ENCODE data around the gene UBTD2. TPM values are rescaled to one million over a fixed set of nuclear protein-coding genes. Genes with fewer than 3 reads are reported as not detected.
A peak's percentile ranks its signal among the peaks of the same experiment; 100 is the strongest.

UBTD2 gene
- total and polyA plus RNA-seq, 2 donors (not counting 1 experiment from before 2014, with no cell fraction given) = 24.9 to 29.8 TPM

- H3K79me2 ChIP-seq (ENCODE audit: control insufficient read depth, insufficient read depth, low read length) = peaks cover 9% of the 10 kb centered on the region
- H3K27ac ChIP-seq (ENCODE audit: insufficient read depth, low read length) = peak overlapping the region; percentile 20
- TF ChIP-seq, protein P1, sequence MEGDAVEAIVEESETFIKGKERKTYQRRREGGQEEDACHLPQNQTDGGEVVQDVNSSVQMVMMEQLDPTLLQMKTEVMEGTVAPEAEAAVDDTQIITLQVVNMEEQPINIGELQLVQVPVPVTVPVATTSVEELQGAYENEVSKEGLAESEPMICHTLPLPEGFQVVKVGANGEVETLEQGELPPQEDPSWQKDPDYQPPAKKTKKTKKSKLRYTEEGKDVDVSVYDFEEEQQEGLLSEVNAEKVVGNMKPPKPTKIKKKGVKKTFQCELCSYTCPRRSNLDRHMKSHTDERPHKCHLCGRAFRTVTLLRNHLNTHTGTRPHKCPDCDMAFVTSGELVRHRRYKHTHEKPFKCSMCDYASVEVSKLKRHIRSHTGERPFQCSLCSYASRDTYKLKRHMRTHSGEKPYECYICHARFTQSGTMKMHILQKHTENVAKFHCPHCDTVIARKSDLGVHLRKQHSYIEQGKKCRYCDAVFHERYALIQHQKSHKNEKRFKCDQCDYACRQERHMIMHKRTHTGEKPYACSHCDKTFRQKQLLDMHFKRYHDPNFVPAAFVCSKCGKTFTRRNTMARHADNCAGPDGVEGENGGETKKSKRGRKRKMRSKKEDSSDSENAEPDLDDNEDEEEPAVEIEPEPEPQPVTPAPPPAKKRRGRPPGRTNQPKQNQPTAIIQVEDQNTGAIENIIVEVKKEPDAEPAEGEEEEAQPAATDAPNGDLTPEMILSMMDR (conservative IDR thresholded peaks at IDR 0.05 in 1 of 2, IDR thresholded peaks at IDR 0.05 in 1 of 2; ENCODE audit: low read depth in 1 of 2, low read length in 2 of 2) = no peak
- TF ChIP-seq EZH2 (IDR thresholded peaks at IDR 0.05; ENCODE audit: low read length, missing control alignments) = no peak
- peak in 1 of 2 donors; percentile 68 for DNase-seq (ENCODE audit: low read depth in 2 of 2)
- no peaks in the 10 kb centered on the region for H3K36me3 ChIP-seq (ENCODE audit: control insufficient read depth, insufficient read depth, low read length)
- no peak overlapping the region for H3K9ac ChIP-seq (ENCODE audit: insufficient read depth, low read length)
- H4K20me1 ChIP-seq (ENCODE audit: control insufficient read depth, extremely low read depth, insufficient read depth, low read length) = no peaks in the 10 kb centered on the region
- peak overlapping the region; percentile 80 for H3K4me2 ChIP-seq (ENCODE audit: extremely low read depth, insufficient read depth, low read length)
- no peak overlapping the region for H3K4me3 ChIP-seq (replicated peaks in 1 of 4; ENCODE audit: control extremely low read depth in 1 of 4, insufficient read depth in 1 of 4, low read depth in 3 of 4, low read length in 4 of 4)
- H2AFZ ChIP-seq (ENCODE audit: low read length) = no peak overlapping the region
- no peaks in the 10 kb centered on the region for H3K27me3 ChIP-seq (ENCODE audit: control insufficient read depth, insufficient read depth, low read length)
- H3K4me1 ChIP-seq (ENCODE audit: control insufficient read depth, extremely low read depth, insufficient read depth, low read length) = peaks cover 14% of the 10 kb centered on the region
- no peaks in the 10 kb centered on the region for H3K9me3 ChIP-seq (ENCODE audit: control insufficient read depth, insufficient read depth, low read depth, low read length)
These were observed 115.7 kb downstream of the UBTD2 start for GRCh38 chr5:172167895-172168294.

DNA sequence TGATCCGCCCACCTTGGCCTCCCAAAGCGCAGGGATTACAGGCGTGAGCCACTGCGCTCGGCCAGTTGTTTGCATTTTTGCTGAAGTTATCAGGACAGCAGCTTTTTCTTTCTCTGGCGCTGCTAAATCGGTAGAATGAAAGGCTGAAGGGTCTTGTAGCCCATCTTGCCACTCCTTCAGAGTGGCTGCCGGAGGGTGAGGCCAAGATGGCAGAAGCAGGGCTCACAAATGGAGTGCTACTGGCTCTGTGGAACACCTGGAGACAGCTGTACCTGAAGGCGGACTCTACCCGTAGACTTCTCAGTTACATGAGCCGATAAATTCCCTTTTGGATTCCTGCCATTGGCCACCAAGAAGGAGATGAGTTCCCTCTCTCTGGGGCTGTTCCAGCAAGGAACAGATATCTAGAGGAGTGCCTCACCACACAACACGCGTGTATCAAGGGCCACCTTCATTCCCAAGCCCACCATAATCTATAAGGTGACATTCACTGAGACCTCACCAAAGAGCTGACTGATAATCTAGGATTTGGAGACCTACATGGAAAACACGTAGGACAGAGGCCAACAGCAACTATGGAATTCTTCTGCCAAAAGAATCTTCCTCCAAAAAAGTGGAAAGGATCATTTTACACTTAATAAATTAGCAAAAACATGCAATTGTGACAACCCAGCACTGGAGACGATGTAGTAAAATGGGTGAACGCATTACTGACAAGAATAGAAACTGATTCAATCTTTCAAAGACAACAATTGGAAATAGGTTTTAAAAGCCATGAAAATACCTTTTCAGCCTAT lies 117.3 kb downstream of the UBTD2 start:
- no peak for DNase-seq (ENCODE audit: low read depth in 2 of 2)
- Histone ChIP-seq H3K9me3 (ENCODE audit: control insufficient read depth, insufficient read depth, low read depth, low read length) (no peaks in the 10 kb centered on the region), H4K20me1 (ENCODE audit: control insufficient read depth, extremely low read depth, insufficient read depth, low read length) (no peaks in the 10 kb centered on the region), H3K4me2 (ENCODE audit: extremely low read depth, insufficient read depth, low read length) (no peak overlapping the region), H2AFZ (ENCODE audit: low read length) (no peak overlapping the region), H3K27ac (ENCODE audit: insufficient read depth, low read length) (no peak overlapping the region), H3K79me2 (ENCODE audit: control insufficient read depth, insufficient read depth, low read length) (peaks cover 4% of the 10 kb centered on the region), H3K36me3 (ENCODE audit: control insufficient read depth, insufficient read depth, low read length) (no peaks in the 10 kb centered on the region), H3K4me1 (ENCODE audit: control insufficient read depth, extremely low read depth, insufficient read depth, low read length) (peaks cover 14% of the 10 kb centered on the region), H3K4me3 (replicated peaks in 1 of 4; ENCODE audit: control extremely low read depth in 1 of 4, insufficient read depth in 1 of 4, low read depth in 3 of 4, low read length in 4 of 4) (no peak overlapping the region), H3K9ac (ENCODE audit: insufficient read depth, low read length) (no peak overlapping the region), H3K27me3 (ENCODE audit: control insufficient read depth, insufficient read depth, low read length) (no peaks in the 10 kb centered on the region)
- no peak for TF ChIP-seq EZH2 (IDR thresholded peaks at IDR 0.05; ENCODE audit: low read length, missing control alignments)
- TF ChIP-seq, protein P1 (conservative IDR thresholded peaks at IDR 0.05 in 1 of 2, IDR thresholded peaks at IDR 0.05 in 1 of 2; ENCODE audit: low read depth in 1 of 2, low read length in 2 of 2) = no peak

DNA sequence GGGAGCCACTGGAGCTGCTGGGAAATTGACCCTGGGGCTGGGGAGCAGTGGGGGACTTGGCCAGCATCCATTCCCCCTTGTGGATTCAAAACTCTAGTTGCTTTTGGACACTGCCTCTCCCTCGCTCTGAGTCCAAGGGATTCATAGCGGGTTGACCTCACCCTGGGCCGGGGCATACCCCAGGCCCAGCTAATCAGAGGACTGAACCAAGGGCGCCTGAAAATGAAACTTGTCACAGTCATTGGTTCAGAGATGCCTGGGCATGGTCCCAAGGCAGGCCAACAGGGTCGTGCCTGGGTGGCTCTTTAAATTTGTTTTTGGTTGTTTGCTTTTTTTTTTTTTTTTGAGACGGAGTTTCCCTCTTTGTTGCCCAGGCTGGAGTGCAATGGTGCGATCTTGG lies 118.1 kb downstream of the UBTD2 start:
- Histone ChIP-seq H3K9me3 (ENCODE audit: control insufficient read depth, insufficient read depth, low read depth, low read length) (no peaks in the 10 kb centered on the region), H3K27me3 (ENCODE audit: control insufficient read depth, insufficient read depth, low read length) (no peaks in the 10 kb centered on the region), H4K20me1 (ENCODE audit: control insufficient read depth, extremely low read depth, insufficient read depth, low read length) (no peaks in the 10 kb centered on the region), H3K27ac (ENCODE audit: insufficient read depth, low read length) (no peak overlapping the region), H2AFZ (ENCODE audit: low read length) (no peak overlapping the region), H3K4me2 (ENCODE audit: extremely low read depth, insufficient read depth, low read length) (no peak overlapping the region), H3K9ac (ENCODE audit: insufficient read depth, low read length) (no peak overlapping the region), H3K4me1 (ENCODE audit: control insufficient read depth, extremely low read depth, insufficient read depth, low read length) (peaks cover 14% of the 10 kb centered on the region), H3K36me3 (ENCODE audit: control insufficient read depth, insufficient read depth, low read length) (no peaks in the 10 kb centered on the region), H3K79me2 (ENCODE audit: control insufficient read depth, insufficient read depth, low read length) (peaks cover 4% of the 10 kb centered on the region), H3K4me3 (replicated peaks in 1 of 4; ENCODE audit: control extremely low read depth in 1 of 4, insufficient read depth in 1 of 4, low read depth in 3 of 4, low read length in 4 of 4) (no peak overlapping the region)
- DNase-seq (ENCODE audit: low read depth in 2 of 2) = no peak
- TF ChIP-seq, protein P1 (conservative IDR thresholded peaks at IDR 0.05 in 1 of 2, IDR thresholded peaks at IDR 0.05 in 1 of 2; ENCODE audit: low read depth in 1 of 2, low read length in 2 of 2) = no peak
- TF ChIP-seq EZH2 (IDR thresholded peaks at IDR 0.05; ENCODE audit: low read length, missing control alignments) = no peak

Measured in fibroblast of lung (primary cell).